Astrocyte (in vitro differentiated cells and primary cell): Measurements from ENCODE around the gene SEMA4C. TPM values are rescaled to one million over a fixed set of nuclear protein-coding genes. Genes with fewer than 3 reads are reported as not detected.

Source experiments
- DNase-seq: peaks from one replicate; pipeline ENCODE4 v3.0.0-alpha.2; 2010; ENCODE audit warnings: low read depth
- FAIRE-seq: peaks from 2 replicates; lab custom pipeline; 2011; peaks lifted over from hg19 to GRCh38; lab: Jason Lieb, UNC
- H2AFZ ChIP-seq: 2 replicates; pipeline ENCODE4 v1.6.0; 2012; ENCODE audit warnings: low read depth, low read length, inconsistent platforms
- H3K27ac ChIP-seq: 2 replicates; pipeline ENCODE4 v1.5.1; 2011; ENCODE audit warnings: low read depth, low read length, inconsistent platforms
- H3K27me3 ChIP-seq: 2 replicates; pipeline ENCODE4 v1.6.0; 2011; ENCODE audit warnings: low read length, inconsistent platforms; ENCODE audit not compliant: insufficient read depth
- H3K36me3 ChIP-seq: 2 replicates; pipeline ENCODE4 v1.5.1; 2011; ENCODE audit warnings: low read length, inconsistent platforms; ENCODE audit not compliant: insufficient read depth
- H3K4me1 ChIP-seq: 2 replicates; pipeline ENCODE4 v1.5.1; 2011; ENCODE audit warnings: low read length, inconsistent platforms; ENCODE audit not compliant: insufficient read depth
- H3K4me2 ChIP-seq: 2 replicates; pipeline ENCODE4 v1.6.0; 2012; ENCODE audit warnings: low read length, inconsistent platforms
- H3K4me3 ChIP-seq: 2 replicates; pipeline ENCODE4 v1.5.1; 2011; ENCODE audit warnings: low read depth, mild to moderate bottlenecking, low read length, inconsistent platforms; ENCODE audit not compliant: insufficient read depth
- H3K79me2 ChIP-seq: 2 replicates; pipeline ENCODE4 v1.6.0; 2012; ENCODE audit warnings: mild to moderate bottlenecking, low read length, inconsistent platforms; ENCODE audit not compliant: insufficient read depth
- H3K9ac ChIP-seq: 2 replicates; pipeline ENCODE4 v1.6.0; 2012; ENCODE audit warnings: mild to moderate bottlenecking, low read length, inconsistent platforms
- H3K9me3 ChIP-seq: 2 replicates; pipeline ENCODE4 v1.5.1; 2012; ENCODE audit warnings: low read depth, mild to moderate bottlenecking, low read length, inconsistent platforms; ENCODE audit not compliant: insufficient read depth
- H4K20me1 ChIP-seq: 2 replicates; pipeline ENCODE4 v1.6.0; 2012; ENCODE audit warnings: low read length, inconsistent platforms; ENCODE audit not compliant: insufficient read depth
- H3K27ac Mint-ChIP-seq: one replicate; pipeline ENCODE4 v1.8.0; 2021; ENCODE audit warnings: mild to moderate bottlenecking, mixed read lengths; ENCODE audit not compliant: unreplicated experiment
- H3K27me3 Mint-ChIP-seq: one replicate; pipeline ENCODE4 v1.8.0; 2021; ENCODE audit warnings: low read depth, mixed read lengths; ENCODE audit not compliant: unreplicated experiment
- H3K36me3 Mint-ChIP-seq: one replicate; pipeline ENCODE4 v1.8.0; 2021; ENCODE audit warnings: low read depth, mixed read lengths; ENCODE audit not compliant: unreplicated experiment
- H3K4me1 Mint-ChIP-seq: one replicate; pipeline ENCODE4 v1.8.0; 2021; ENCODE audit warnings: low read depth, mixed read lengths; ENCODE audit not compliant: unreplicated experiment
- H3K4me3 Mint-ChIP-seq: one replicate; pipeline ENCODE4 v1.8.0; 2021; ENCODE audit warnings: mild to moderate bottlenecking, moderate library complexity, mixed read lengths; ENCODE audit not compliant: unreplicated experiment
- H3K9me3 Mint-ChIP-seq: one replicate; pipeline ENCODE4 v1.8.0; 2021; ENCODE audit warnings: mild to moderate bottlenecking, mixed read lengths; ENCODE audit not compliant: unreplicated experiment
- EZH2 ChIP-seq: IDR thresholded peaks from 2 replicates; pipeline ENCODE4 v1.6.1; 2012; ENCODE audit warnings: mild to moderate bottlenecking, low read length, inconsistent platforms; ENCODE audit not compliant: insufficient read depth
- total RNA-seq: library from RNA; stranded (reverse); gene quantifications from 2 replicates; pipeline ENCODE4 v1.2.1, GENCODE V29; 2021
- TF ChIP-seq, protein P1 (sequence below): IDR thresholded peaks from 2 replicates; pipeline ENCODE4 v1.5.1; 2011; ENCODE audit warnings: low read depth, mild to moderate bottlenecking, inconsistent platforms, low read length, moderate library complexity; ENCODE audit not compliant: insufficient read depth

The SEMA4C gene
- total RNA-seq, 1 donor from 2014 or later: 32.8 TPM

DNA sequence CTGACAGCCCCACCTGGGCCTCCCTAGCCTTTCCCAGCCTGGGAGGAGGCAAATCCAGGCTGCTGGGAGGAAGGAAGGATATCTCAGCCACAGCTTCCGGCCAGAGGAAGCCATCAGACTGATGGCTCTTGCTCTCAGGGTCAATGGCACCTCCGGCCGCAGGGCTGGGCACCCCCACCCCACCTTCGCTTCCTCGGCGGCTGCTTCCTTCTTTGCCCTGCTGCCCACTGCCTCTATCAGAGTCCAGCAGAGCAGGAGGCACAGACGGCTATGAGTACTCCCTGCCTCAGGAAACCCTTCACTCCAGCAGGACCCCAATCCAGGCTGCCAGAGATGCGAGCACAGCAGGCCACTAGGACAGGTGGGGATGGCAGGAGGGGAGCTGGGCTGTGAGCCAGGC lies 3.3 kb downstream of the SEMA4C start:
- Histone ChIP-seq H3K4me3 (no peak overlapping the region), H3K4me2 (peak overlapping the region; percentile 98)
- H3K27ac Mint-ChIP-seq: peak overlapping the region; percentile 34

DNA sequence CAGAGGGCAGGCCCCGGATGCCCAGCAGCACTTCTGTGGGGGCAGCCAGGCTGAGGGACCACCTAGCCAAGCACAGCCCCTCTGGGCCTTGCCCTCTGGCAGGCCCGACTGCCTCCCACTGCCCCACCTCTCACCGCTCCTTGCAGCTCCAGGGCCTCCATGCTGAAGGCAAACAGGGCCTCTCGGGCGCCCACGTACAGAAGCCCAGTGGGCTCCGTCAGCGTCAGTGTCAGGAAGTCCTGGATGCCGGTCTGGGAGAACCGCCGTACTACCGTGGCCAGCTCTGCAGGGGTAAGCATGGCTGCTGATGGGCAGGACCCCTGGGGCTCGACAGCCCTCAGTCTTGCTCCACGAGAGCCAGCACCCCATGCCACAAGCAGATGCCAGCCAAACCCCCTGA lies 3.7 kb downstream of the SEMA4C start:
- peaks cover 5% of the 10 kb centered on the region for H3K36me3 Mint-ChIP-seq
- H3K27ac Mint-ChIP-seq: no peak overlapping the region
- H3K27me3 ChIP-seq: no peaks in the 10 kb centered on the region
- H3K4me1 Mint-ChIP-seq: peaks cover 6% of the 10 kb centered on the region
- H3K36me3 ChIP-seq: peaks cover 27% of the 10 kb centered on the region
- H3K4me3 Mint-ChIP-seq: no peak overlapping the region
- H4K20me1 ChIP-seq: peaks cover 61% of the 10 kb centered on the region
- H2AFZ ChIP-seq: no peak overlapping the region
- peaks cover 48% of the 10 kb centered on the region for H3K79me2 ChIP-seq
- no peak for FAIRE-seq
- no peaks in the 10 kb centered on the region for H3K9me3 ChIP-seq
- peak overlapping the region; percentile 98 for H3K4me2 ChIP-seq
- no peaks in the 10 kb centered on the region for H3K9me3 Mint-ChIP-seq
- TF ChIP-seq EZH2: no peak
- TF ChIP-seq, protein P1, sequence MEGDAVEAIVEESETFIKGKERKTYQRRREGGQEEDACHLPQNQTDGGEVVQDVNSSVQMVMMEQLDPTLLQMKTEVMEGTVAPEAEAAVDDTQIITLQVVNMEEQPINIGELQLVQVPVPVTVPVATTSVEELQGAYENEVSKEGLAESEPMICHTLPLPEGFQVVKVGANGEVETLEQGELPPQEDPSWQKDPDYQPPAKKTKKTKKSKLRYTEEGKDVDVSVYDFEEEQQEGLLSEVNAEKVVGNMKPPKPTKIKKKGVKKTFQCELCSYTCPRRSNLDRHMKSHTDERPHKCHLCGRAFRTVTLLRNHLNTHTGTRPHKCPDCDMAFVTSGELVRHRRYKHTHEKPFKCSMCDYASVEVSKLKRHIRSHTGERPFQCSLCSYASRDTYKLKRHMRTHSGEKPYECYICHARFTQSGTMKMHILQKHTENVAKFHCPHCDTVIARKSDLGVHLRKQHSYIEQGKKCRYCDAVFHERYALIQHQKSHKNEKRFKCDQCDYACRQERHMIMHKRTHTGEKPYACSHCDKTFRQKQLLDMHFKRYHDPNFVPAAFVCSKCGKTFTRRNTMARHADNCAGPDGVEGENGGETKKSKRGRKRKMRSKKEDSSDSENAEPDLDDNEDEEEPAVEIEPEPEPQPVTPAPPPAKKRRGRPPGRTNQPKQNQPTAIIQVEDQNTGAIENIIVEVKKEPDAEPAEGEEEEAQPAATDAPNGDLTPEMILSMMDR: no peak
- no peak for DNase-seq
- no peak overlapping the region for H3K27ac ChIP-seq
- H3K27me3 Mint-ChIP-seq: no peaks in the 10 kb centered on the region
- H3K4me1 ChIP-seq: peaks cover 25% of the 10 kb centered on the region
- H3K9ac ChIP-seq: peak overlapping the region; percentile 92
- no peak overlapping the region for H3K4me3 ChIP-seq

More for the DNA sequence above, 3.3 kb downstream of the SEMA4C start:
- H2AFZ ChIP-seq: no peak overlapping the region
- H3K9ac ChIP-seq: peak overlapping the region; percentile 92
- H3K36me3 ChIP-seq: peaks cover 27% of the 10 kb centered on the region
- peaks cover 6% of the 10 kb centered on the region for H3K4me1 Mint-ChIP-seq
- H3K4me3 Mint-ChIP-seq: peak overlapping the region; percentile 78
- no peaks in the 10 kb centered on the region for H3K27me3 ChIP-seq
- H3K36me3 Mint-ChIP-seq: peaks cover 5% of the 10 kb centered on the region
- no peak overlapping the region for H3K27ac ChIP-seq
- H3K79me2 ChIP-seq: peaks cover 48% of the 10 kb centered on the region
- DNase-seq (no peak), FAIRE-seq (no peak)
- no peaks in the 10 kb centered on the region for H3K9me3 ChIP-seq
- no peaks in the 10 kb centered on the region for H3K9me3 Mint-ChIP-seq
- no peaks in the 10 kb centered on the region for H3K27me3 Mint-ChIP-seq
- H3K4me1 ChIP-seq: peaks cover 25% of the 10 kb centered on the region
- TF ChIP-seq, protein P1: no peak
- no peak for TF ChIP-seq EZH2
- H4K20me1 ChIP-seq: peaks cover 57% of the 10 kb centered on the region

DNA sequence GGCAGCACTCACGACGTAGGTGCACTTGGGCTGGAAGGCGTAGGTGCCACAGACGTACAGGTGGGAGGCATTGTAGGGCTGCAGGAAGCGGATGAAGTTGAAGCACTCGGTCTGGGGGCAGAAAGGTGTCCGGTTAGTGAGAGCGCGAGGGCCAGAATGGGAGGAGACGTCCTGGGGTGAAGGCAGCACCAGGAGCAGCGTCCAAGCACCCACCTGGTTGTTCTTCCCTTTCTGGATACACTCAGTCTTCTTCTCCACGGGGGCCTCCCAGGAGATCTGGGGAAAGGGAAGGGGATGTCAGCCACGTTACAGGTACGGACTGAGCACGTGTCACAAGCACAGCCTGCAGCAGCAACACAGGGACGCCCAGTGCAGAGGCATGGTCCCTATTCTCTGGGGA lies 4.2 kb downstream of the SEMA4C start:
- H3K36me3 ChIP-seq: peaks cover 27% of the 10 kb centered on the region
- no peak overlapping the region for H3K27ac Mint-ChIP-seq

More for the DNA sequence above, 4.2 kb downstream of the SEMA4C start:
- H3K9me3 Mint-ChIP-seq: no peaks in the 10 kb centered on the region
- Histone ChIP-seq H3K27ac (no peak overlapping the region), H3K4me1 (peaks cover 24% of the 10 kb centered on the region), H3K9ac (no peak overlapping the region), H2AFZ (no peak overlapping the region), H3K27me3 (no peaks in the 10 kb centered on the region), H4K20me1 (peaks cover 63% of the 10 kb centered on the region), H3K9me3 (no peaks in the 10 kb centered on the region), H3K4me2 (no peak overlapping the region), H3K79me2 (peaks cover 48% of the 10 kb centered on the region), H3K4me3 (no peak overlapping the region)
- TF ChIP-seq, protein P1: no peak
- TF ChIP-seq EZH2: no peak
- FAIRE-seq: no peak
- peaks cover 6% of the 10 kb centered on the region for H3K4me1 Mint-ChIP-seq
- peaks cover 5% of the 10 kb centered on the region for H3K36me3 Mint-ChIP-seq
- H3K27me3 Mint-ChIP-seq: no peaks in the 10 kb centered on the region
- H3K4me3 Mint-ChIP-seq: peak overlapping the region; percentile 64
- no peak for DNase-seq
